Keratinocyte (primary cell): ENCODE measurements around the gene CDHR4.

Experiments
- CTCF ChIP-seq, 3 experiments: IDR thresholded peaks in 1 of 3; conservative IDR thresholded peaks in 1 of 3; optimal IDR thresholded peaks in 1 of 3; 2 replicates in 2 of 3; 3 replicates in 1 of 3; pipeline versions ENCODE3 to v1.5.1; 2011; ENCODE audit warnings: low read length in 3 of 3, mild to moderate bottlenecking in 3 of 3, moderate library complexity in 2 of 3, control low read depth in 1 of 3, inconsistent platforms in 1 of 3; ENCODE audit not compliant: insufficient read depth in 2 of 3; ENCODE audit errors: extremely low read depth in 1 of 3
- EZH2 ChIP-seq: IDR thresholded peaks from one replicate; pipeline ENCODE4 v1.6.1; 2012; ENCODE audit warnings: inconsistent platforms, mild to moderate bottlenecking, low read length, moderate library complexity

DNA sequence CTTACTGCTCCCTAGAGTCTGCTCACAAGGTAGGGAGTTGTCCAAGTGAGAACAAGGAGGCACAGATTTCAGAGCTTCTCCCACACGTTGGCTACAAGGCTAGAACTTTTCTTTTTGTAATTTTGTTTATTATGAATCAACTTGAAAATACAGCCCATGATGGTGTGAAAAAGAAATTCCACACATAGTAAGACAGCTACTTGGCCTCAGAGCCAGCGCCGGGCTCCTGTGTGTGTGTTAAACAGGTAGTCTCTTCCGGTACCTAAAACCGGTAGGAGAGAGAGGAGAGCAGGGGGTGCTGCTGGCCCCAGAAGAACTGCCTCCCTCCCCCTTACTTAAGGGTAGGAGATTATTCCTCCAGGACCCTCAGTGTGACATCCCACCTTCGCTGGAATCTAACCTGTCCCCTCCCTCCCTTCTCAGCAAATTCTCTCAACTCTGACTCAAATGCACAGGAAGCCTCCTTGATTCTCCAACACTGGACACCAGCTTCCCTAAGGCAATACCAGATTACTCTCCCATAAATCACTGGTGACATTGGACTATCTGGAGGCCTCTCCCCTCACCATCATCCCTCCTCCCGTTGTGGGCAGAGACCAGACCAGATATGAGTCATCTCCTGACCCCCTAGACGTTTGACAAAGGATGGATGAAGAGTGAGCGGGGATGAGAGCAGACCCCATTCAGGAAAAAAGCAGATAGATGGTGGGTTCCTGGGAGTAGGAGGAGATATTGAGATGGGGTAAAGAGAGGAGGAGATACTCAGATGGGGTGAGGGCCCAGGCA is 8.9 kb downstream of the CDHR4 start:
- TF ChIP-seq CTCF (optimal IDR thresholded peaks at IDR 0.05 in 1 of 3, IDR thresholded peaks at IDR 0.05 in 1 of 3, conservative IDR thresholded peaks at IDR 0.05 in 1 of 3; ENCODE audit: extremely low read depth in 1 of 3, insufficient read depth in 2 of 3, low read length in 3 of 3) (no peak), EZH2 (no peak)
